Caco-2 (cell line): ENCODE data around the gene KRTAP12-4. TPM values are rescaled to one million over a fixed set of nuclear protein-coding genes. Genes with fewer than 3 reads are reported as not detected.

Source experiments
- BruUV-seq: library from RNA; stranded (reverse); fragments of 400-500 nt; replicated peaks from 2 replicates; lab custom pipeline; 2021; lab: Mats Ljungman, UMichigan
- CTCF ChIA-PET: fragments of 300-600 bp; sonication (Branson Sonifier 250); formaldehyde crosslinking; loops from one replicate; lab custom pipeline; 2022; ENCODE audit warnings: antibody characterized with exemption; lab: Charles Lee
- POLR2A ChIA-PET: fragments of 300-600 bp; sonication (Branson Sonifier 250); formaldehyde crosslinking; loops from one replicate; lab custom pipeline; 2022; ENCODE audit warnings: antibody characterized with exemption; lab: Charles Lee
- DNase-seq, 2 experiments: peaks; one replicate each; pipeline versions ENCODE4 v3.0.0 to v3.0.0-alpha.2; 2020 to 2022
- H3K27me3 ChIP-seq: replicated peaks from 2 replicates; pipeline ENCODE4 v1.6.0; 2011; ENCODE audit warnings: low read length; ENCODE audit not compliant: control insufficient read depth, insufficient read depth
- H3K36me3 ChIP-seq: 2 replicates; pipeline ENCODE4 v1.5.1; 2011; ENCODE audit warnings: low read length; ENCODE audit not compliant: control insufficient read depth, insufficient read depth
- H3K4me1 ChIP-seq: fragments of 250-450 bp; sonication (Bioruptor Pico); 2 replicates; pipeline ENCODE4 v1.5.1; 2020; ENCODE audit warnings: mild to moderate bottlenecking
- H3K4me3 ChIP-seq: 2 replicates; pipeline ENCODE4 v1.5.1; 2011; ENCODE audit warnings: low read depth, mild to moderate bottlenecking, control low read depth, low read length
- H3K9me3 ChIP-seq: fragments of 250-450 bp; sonication (Bioruptor Pico); 2 replicates; pipeline ENCODE4 v1.5.1; 2020; ENCODE audit warnings: mild to moderate bottlenecking, moderate library complexity
- H3K27ac Mint-ChIP-seq: one replicate; pipeline ENCODE4 v1.8.0; 2022; ENCODE audit warnings: mixed read lengths; ENCODE audit not compliant: unreplicated experiment
- H3K27me3 Mint-ChIP-seq: one replicate; pipeline ENCODE4 v1.8.0; 2022; ENCODE audit warnings: mixed read lengths; ENCODE audit not compliant: insufficient read depth, unreplicated experiment
- H3K36me3 Mint-ChIP-seq: one replicate; pipeline ENCODE4 v1.8.0; 2022; ENCODE audit warnings: mild to moderate bottlenecking, mixed read lengths; ENCODE audit not compliant: insufficient read depth, unreplicated experiment
- H3K4me1 Mint-ChIP-seq: one replicate; pipeline ENCODE4 v1.8.0; 2022; ENCODE audit warnings: low read depth, mixed read lengths; ENCODE audit not compliant: unreplicated experiment
- H3K4me3 Mint-ChIP-seq: one replicate; pipeline ENCODE4 v1.8.0; 2022; ENCODE audit warnings: mild to moderate bottlenecking, moderate library complexity, mixed read lengths; ENCODE audit not compliant: unreplicated experiment
- H3K9me3 Mint-ChIP-seq: one replicate; pipeline ENCODE4 v1.8.0; 2022; ENCODE audit warnings: mixed read lengths; ENCODE audit not compliant: unreplicated experiment
- intact Hi-C: fragments of 100-400 bp; cut with micrococcal nuclease; formaldehyde crosslinking; loops from one replicate; pipeline ENCODE4 v1.10.0; 2022; ENCODE audit not compliant: unreplicated experiment
- total RNA-seq: library from RNA; stranded (reverse); gene quantifications from 2 replicates; pipeline ENCODE4 v1.2.3, GENCODE V29; 2022
- TF ChIP-seq, protein P1 (sequence below), 2 experiments: fragments of 200-600 bp in 1 of 2; IDR thresholded peaks; 1 replicate in 1 of 2; 2 replicates in 1 of 2; pipeline versions ENCODE4 v1.5.1 to v1.8.0; 2011 to 2022; ENCODE audit warnings: antibody characterized with exemption in 1 of 2, control low read depth in 1 of 2, inconsistent platforms in 1 of 2, low read depth in 1 of 2, low read length in 1 of 2, mild to moderate bottlenecking in 1 of 2, moderate library complexity in 1 of 2; ENCODE audit not compliant: insufficient read depth in 1 of 2, severe bottlenecking in 1 of 2, unreplicated experiment in 1 of 2

Gene KRTAP12-4
- total RNA-seq, 1 experiment from 2014 or later = not detected

DNA sequence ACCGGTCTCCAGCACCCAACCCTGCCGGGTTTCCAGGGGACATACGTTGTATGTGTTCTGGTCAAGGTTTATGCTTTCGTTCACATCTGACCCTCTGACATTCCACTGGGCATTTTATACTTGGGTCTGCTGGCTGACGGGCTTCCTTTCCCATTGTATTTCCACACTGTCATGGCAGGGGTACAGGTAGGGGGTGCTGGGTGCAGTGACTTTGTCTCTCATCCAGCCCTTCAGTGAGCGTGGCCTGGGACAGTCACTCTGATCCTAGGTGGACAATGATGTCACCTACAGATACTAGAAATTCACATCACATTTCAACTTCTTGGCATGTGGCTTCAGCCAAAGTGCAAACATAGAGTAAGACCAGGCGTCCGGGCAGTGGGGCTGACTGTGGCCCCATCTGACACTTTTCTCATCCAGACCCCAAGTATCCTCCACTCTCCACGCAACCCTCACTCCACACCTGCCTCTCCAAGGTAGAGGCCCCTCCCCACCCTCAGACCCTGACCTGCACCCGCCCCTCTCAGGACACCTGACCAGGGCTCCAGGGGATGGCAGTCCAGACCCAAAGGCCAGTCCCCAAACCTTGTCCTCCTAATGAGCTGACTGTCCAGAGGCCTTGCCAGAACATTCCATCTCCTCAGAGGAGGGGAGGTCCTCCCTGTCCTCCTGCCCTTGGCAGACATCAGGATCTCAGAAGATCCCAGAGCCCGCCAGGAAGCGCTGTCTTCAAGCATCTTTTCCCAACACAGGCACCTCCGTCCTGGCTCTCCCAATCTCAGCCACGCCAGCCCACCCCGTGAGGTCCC is 18.0 kb downstream of the KRTAP12-4 start:
- peaks cover 12% of the 10 kb centered on the region for H3K27me3 Mint-ChIP-seq
- Histone ChIP-seq H3K4me1 (no peaks in the 10 kb centered on the region), H3K27me3 (no peaks in the 10 kb centered on the region), H3K4me3 (no peak overlapping the region), H3K36me3 (no peaks in the 10 kb centered on the region), H3K9me3 (peaks cover 16% of the 10 kb centered on the region)
- intact Hi-C loops = no loop called here
- no peak for DNase-seq
- ChIA-PET POLR2A (no interaction called here), CTCF (no interaction called here)
- no peak overlapping the region for H3K4me3 Mint-ChIP-seq
- BruUV-seq = no TSS peak
- H3K9me3 Mint-ChIP-seq = peaks cover 40% of the 10 kb centered on the region
- no peaks in the 10 kb centered on the region for H3K4me1 Mint-ChIP-seq
- TF ChIP-seq, protein P1, sequence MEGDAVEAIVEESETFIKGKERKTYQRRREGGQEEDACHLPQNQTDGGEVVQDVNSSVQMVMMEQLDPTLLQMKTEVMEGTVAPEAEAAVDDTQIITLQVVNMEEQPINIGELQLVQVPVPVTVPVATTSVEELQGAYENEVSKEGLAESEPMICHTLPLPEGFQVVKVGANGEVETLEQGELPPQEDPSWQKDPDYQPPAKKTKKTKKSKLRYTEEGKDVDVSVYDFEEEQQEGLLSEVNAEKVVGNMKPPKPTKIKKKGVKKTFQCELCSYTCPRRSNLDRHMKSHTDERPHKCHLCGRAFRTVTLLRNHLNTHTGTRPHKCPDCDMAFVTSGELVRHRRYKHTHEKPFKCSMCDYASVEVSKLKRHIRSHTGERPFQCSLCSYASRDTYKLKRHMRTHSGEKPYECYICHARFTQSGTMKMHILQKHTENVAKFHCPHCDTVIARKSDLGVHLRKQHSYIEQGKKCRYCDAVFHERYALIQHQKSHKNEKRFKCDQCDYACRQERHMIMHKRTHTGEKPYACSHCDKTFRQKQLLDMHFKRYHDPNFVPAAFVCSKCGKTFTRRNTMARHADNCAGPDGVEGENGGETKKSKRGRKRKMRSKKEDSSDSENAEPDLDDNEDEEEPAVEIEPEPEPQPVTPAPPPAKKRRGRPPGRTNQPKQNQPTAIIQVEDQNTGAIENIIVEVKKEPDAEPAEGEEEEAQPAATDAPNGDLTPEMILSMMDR (IDR thresholded peaks at IDR 0.05; ENCODE audit: insufficient read depth in 1 of 2, low read depth in 1 of 2, low read length in 1 of 2, severe bottlenecking in 1 of 2, unreplicated experiment in 1 of 2) = no peak
- H3K36me3 Mint-ChIP-seq = no peaks in the 10 kb centered on the region
- H3K27ac Mint-ChIP-seq = no peak overlapping the region

DNA sequence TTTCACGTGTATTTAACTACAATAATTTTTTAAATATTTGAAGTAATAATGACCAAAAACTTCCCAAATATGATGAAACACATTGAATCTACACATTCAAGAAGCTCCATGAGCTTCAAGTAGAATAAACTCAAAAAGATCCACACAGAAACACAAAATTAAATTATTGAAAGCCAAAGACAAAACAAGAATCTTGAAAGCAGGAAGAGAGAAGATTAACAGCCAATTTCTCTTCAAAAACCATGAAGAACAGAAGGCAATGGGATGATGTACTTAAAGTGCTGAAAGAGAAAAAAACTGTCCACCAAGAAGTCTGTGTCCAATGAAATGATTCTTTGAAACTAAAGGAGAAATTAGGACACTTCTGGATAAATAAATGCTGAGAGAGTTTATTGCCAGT is 22.4 kb downstream of the KRTAP12-4 start:
- Mint-ChIP-seq H3K9me3 (peaks cover 51% of the 10 kb centered on the region), H3K27me3 (peaks cover 7% of the 10 kb centered on the region), H3K36me3 (no peaks in the 10 kb centered on the region), H3K4me3 (no peak overlapping the region), H3K27ac (no peak overlapping the region), H3K4me1 (no peaks in the 10 kb centered on the region)
- TF ChIP-seq, protein P1 (IDR thresholded peaks at IDR 0.05; ENCODE audit: insufficient read depth in 1 of 2, low read depth in 1 of 2, low read length in 1 of 2, severe bottlenecking in 1 of 2, unreplicated experiment in 1 of 2) = no peak
- Histone ChIP-seq H3K4me1 (no peaks in the 10 kb centered on the region), H3K27me3 (no peaks in the 10 kb centered on the region), H3K4me3 (no peak overlapping the region), H3K36me3 (no peaks in the 10 kb centered on the region), H3K9me3 (peaks cover 16% of the 10 kb centered on the region)
- intact Hi-C loops = no loop called here
- no peak for DNase-seq
- CTCF ChIA-PET = no interaction called here
- no TSS peak for BruUV-seq
- POLR2A ChIA-PET = interaction anchor here (0.6 kb wide), 1 partner anchor 49 kb away, joined by 3 read pairs; no protein-coding TSS in a partner anchor

DNA sequence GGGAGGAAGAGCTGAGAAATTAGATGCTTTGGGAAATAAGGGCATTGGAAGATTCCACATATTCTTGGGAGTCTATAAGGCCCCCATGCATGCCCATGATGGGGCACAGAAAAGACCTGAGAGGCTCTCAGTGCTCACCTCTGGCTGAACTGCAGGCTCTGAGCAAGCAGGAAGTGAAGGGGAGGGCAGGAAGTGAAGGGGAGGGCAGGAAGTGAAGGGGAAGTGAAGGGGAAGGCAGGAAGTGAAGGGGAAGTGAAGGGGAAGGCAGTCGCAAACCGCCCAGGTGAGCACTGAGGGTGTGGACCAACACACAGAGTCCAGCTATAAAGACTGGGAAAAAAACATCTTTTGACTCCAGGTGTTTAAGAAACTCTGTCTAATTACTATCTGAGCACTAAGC is 24.0 kb downstream of the KRTAP12-4 start:
- CTCF ChIA-PET = no interaction called here
- H3K4me3 Mint-ChIP-seq = no peak overlapping the region
- Histone ChIP-seq H3K4me3 (no peak overlapping the region), H3K36me3 (no peaks in the 10 kb centered on the region), H3K27me3 (no peaks in the 10 kb centered on the region), H3K9me3 (peaks cover 16% of the 10 kb centered on the region), H3K4me1 (no peaks in the 10 kb centered on the region)
- H3K4me1 Mint-ChIP-seq = no peaks in the 10 kb centered on the region
- peaks cover 7% of the 10 kb centered on the region for H3K27me3 Mint-ChIP-seq
- BruUV-seq = no TSS peak
- TF ChIP-seq, protein P1 (IDR thresholded peaks at IDR 0.05; ENCODE audit: insufficient read depth in 1 of 2, low read depth in 1 of 2, low read length in 1 of 2, severe bottlenecking in 1 of 2, unreplicated experiment in 1 of 2) = no peak
- peaks cover 51% of the 10 kb centered on the region for H3K9me3 Mint-ChIP-seq
- no peaks in the 10 kb centered on the region for H3K36me3 Mint-ChIP-seq
- no peak overlapping the region for H3K27ac Mint-ChIP-seq
- DNase-seq = no peak
- intact Hi-C loops = no loop called here
- POLR2A ChIA-PET = no interaction called here
